HCT116 (cell line): ENCODE measurements around the gene STAG1.

Experiments used
- CBX3 ChIP-seq: IDR thresholded peaks from 2 replicates; pipeline ENCODE4 v1.6.1; 2012; ENCODE audit warnings: low read depth
- POLR2AphosphoS5 ChIP-seq: IDR thresholded peaks from 2 replicates; pipeline ENCODE4 v1.6.1; 2011; ENCODE audit warnings: mild to moderate bottlenecking, low read depth, low read length, moderate library complexity
- TF ChIP-seq, protein P1 (sequence below), 3 experiments: fragments of 200-600 bp in 1 of 3; sonication (generic) in 1 of 3; IDR thresholded peaks in 2 of 3; conservative IDR thresholded peaks in 1 of 3; 2 replicates each; pipeline ENCODE4 v1.5.1; 2012 to 2017; ENCODE audit warnings: low read depth in 2 of 3, low read length in 2 of 3, antibody characterized with exemption in 1 of 3, borderline replicate concordance in 1 of 3, control low read depth in 1 of 3, mild to moderate bottlenecking in 1 of 3, mixed read lengths in 1 of 3, mixed run types in 1 of 3, moderate library complexity in 1 of 3; ENCODE audit not compliant: insufficient read depth in 1 of 3
- TF ChIP-seq, protein P2 (sequence below): IDR thresholded peaks from 2 replicates; pipeline ENCODE4 v1.6.1; 2012; ENCODE audit warnings: low read depth

DNA sequence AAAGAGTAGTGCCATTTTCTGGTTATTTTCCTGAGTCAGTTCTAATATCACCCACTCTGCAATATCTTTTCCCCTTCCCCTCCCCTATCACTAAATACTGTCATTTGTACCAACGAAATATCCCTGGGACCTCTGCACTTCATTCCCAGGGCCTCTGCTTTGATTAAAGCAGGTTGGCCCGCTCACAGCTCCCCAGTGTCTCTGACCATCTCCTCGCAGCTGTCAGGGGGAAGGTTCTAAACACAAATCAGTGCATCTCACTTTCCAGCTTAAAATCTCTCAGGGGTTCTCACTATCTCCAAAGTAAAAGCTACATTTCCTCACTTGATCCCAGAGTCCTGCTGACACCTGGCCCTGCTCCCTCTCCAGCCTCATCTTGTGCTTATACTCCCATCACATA is 38.6 kb upstream of the STAG1 start:
- TF ChIP-seq, protein P1, sequence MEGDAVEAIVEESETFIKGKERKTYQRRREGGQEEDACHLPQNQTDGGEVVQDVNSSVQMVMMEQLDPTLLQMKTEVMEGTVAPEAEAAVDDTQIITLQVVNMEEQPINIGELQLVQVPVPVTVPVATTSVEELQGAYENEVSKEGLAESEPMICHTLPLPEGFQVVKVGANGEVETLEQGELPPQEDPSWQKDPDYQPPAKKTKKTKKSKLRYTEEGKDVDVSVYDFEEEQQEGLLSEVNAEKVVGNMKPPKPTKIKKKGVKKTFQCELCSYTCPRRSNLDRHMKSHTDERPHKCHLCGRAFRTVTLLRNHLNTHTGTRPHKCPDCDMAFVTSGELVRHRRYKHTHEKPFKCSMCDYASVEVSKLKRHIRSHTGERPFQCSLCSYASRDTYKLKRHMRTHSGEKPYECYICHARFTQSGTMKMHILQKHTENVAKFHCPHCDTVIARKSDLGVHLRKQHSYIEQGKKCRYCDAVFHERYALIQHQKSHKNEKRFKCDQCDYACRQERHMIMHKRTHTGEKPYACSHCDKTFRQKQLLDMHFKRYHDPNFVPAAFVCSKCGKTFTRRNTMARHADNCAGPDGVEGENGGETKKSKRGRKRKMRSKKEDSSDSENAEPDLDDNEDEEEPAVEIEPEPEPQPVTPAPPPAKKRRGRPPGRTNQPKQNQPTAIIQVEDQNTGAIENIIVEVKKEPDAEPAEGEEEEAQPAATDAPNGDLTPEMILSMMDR (IDR thresholded peaks at IDR 0.05 in 2 of 3, conservative IDR thresholded peaks at IDR 0.05 in 1 of 3; ENCODE audit: borderline replicate concordance in 1 of 3, insufficient read depth in 1 of 3, low read depth in 2 of 3, low read length in 2 of 3) = no peak
- TF ChIP-seq POLR2AphosphoS5 (no peak), CBX3 (no peak)
- TF ChIP-seq, protein P2, sequence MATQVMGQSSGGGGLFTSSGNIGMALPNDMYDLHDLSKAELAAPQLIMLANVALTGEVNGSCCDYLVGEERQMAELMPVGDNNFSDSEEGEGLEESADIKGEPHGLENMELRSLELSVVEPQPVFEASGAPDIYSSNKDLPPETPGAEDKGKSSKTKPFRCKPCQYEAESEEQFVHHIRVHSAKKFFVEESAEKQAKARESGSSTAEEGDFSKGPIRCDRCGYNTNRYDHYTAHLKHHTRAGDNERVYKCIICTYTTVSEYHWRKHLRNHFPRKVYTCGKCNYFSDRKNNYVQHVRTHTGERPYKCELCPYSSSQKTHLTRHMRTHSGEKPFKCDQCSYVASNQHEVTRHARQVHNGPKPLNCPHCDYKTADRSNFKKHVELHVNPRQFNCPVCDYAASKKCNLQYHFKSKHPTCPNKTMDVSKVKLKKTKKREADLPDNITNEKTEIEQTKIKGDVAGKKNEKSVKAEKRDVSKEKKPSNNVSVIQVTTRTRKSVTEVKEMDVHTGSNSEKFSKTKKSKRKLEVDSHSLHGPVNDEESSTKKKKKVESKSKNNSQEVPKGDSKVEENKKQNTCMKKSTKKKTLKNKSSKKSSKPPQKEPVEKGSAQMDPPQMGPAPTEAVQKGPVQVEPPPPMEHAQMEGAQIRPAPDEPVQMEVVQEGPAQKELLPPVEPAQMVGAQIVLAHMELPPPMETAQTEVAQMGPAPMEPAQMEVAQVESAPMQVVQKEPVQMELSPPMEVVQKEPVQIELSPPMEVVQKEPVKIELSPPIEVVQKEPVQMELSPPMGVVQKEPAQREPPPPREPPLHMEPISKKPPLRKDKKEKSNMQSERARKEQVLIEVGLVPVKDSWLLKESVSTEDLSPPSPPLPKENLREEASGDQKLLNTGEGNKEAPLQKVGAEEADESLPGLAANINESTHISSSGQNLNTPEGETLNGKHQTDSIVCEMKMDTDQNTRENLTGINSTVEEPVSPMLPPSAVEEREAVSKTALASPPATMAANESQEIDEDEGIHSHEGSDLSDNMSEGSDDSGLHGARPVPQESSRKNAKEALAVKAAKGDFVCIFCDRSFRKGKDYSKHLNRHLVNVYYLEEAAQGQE = no peak
